Neural cell (in vitro differentiated cells): ENCODE results near the gene CDIP1.

ENCODE experiments used
- EP300 ChIP-seq: fragments of 450-650 bp; conservative IDR thresholded peaks from 2 replicates; pipeline ENCODE4 v1.6.1; 2014; ENCODE audit warnings: antibody characterized with exemption, mild to moderate bottlenecking, moderate library complexity; ENCODE audit not compliant: poor library complexity, severe bottlenecking
- EZH2 ChIP-seq: fragments of 200-600, 300-800 bp; shearing (Covaris generic), sonication (generic); IDR thresholded peaks from 2 replicates; pipeline ENCODE4 v1.6.1; 2014; ENCODE audit warnings: antibody characterized with exemption, low read length, borderline replicate concordance, mild to moderate bottlenecking; ENCODE audit not compliant: insufficient read depth, poor library complexity, severe bottlenecking
- POLR2AphosphoS5 ChIP-seq: IDR thresholded peaks from 2 replicates; pipeline ENCODE4 v1.6.1; 2012
- RAD21 ChIP-seq: fragments of 450-650 bp; conservative IDR thresholded peaks from 2 replicates; pipeline ENCODE4 v1.6.1; 2014; ENCODE audit warnings: antibody characterized with exemption, mild to moderate bottlenecking, moderate library complexity
- SMC3 ChIP-seq: fragments of 450-650 bp; conservative IDR thresholded peaks from 2 replicates; pipeline ENCODE4 v1.6.1; 2014; ENCODE audit warnings: antibody characterized with exemption, mild to moderate bottlenecking, moderate library complexity; ENCODE audit not compliant: poor library complexity
- TAF1 ChIP-seq: IDR thresholded peaks from 2 replicates; pipeline ENCODE4 v1.6.1; 2012; ENCODE audit warnings: low read depth
- TF ChIP-seq, protein P1 (sequence below): fragments of 450-650 bp; IDR thresholded peaks from 2 replicates; pipeline ENCODE4 v1.5.1; 2014; ENCODE audit warnings: antibody characterized with exemption, mild to moderate bottlenecking, moderate library complexity; ENCODE audit not compliant: poor library complexity, severe bottlenecking
- TF ChIP-seq, protein P2 (sequence below): IDR thresholded peaks from 2 replicates; pipeline ENCODE4 v1.6.1; 2012; ENCODE audit warnings: borderline replicate concordance

DNA sequence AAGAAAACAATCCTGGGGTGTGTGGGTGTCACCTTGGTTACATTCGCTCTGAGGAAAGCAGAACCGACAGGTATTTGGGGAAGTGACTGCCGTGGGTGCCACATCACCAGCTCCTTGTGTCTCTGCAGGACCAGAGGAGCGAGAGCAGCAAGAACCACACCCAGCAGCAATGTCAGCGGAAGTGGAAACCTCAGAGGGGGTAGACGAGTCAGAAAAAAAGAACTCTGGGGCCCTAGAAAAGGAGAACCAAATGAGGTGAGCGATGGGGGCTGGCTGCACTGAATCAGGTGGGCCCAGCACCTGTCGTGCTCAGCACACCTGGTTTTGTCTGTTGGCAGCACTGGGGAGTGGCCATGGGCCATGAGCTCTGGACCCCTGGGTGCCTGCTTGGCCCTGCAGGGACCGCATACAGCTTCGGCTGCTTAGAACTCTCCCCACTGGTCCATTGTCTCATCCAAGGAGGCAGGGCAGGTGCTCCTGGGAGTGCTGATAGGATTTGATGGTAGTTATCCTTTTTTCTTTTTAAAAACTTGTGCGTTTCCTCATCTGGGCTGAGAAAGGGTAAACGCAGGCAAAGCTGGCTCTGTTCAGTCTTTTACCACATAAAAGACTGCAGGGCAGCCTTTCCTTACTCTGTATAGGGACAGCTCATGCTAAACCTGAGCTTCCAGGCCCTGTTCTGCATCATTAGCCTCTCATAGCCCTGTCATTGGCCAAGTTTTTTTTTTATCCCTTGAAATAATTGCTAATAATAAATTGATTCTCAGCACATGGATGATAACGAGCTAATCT lies 33.0 kb downstream of the CDIP1 start:
- TF ChIP-seq, protein P1, sequence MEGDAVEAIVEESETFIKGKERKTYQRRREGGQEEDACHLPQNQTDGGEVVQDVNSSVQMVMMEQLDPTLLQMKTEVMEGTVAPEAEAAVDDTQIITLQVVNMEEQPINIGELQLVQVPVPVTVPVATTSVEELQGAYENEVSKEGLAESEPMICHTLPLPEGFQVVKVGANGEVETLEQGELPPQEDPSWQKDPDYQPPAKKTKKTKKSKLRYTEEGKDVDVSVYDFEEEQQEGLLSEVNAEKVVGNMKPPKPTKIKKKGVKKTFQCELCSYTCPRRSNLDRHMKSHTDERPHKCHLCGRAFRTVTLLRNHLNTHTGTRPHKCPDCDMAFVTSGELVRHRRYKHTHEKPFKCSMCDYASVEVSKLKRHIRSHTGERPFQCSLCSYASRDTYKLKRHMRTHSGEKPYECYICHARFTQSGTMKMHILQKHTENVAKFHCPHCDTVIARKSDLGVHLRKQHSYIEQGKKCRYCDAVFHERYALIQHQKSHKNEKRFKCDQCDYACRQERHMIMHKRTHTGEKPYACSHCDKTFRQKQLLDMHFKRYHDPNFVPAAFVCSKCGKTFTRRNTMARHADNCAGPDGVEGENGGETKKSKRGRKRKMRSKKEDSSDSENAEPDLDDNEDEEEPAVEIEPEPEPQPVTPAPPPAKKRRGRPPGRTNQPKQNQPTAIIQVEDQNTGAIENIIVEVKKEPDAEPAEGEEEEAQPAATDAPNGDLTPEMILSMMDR: no peak
- TF ChIP-seq SMC3: no peak
- TF ChIP-seq POLR2AphosphoS5: no peak
- no peak for TF ChIP-seq TAF1
- no peak for TF ChIP-seq EZH2
- TF ChIP-seq, protein P2, sequence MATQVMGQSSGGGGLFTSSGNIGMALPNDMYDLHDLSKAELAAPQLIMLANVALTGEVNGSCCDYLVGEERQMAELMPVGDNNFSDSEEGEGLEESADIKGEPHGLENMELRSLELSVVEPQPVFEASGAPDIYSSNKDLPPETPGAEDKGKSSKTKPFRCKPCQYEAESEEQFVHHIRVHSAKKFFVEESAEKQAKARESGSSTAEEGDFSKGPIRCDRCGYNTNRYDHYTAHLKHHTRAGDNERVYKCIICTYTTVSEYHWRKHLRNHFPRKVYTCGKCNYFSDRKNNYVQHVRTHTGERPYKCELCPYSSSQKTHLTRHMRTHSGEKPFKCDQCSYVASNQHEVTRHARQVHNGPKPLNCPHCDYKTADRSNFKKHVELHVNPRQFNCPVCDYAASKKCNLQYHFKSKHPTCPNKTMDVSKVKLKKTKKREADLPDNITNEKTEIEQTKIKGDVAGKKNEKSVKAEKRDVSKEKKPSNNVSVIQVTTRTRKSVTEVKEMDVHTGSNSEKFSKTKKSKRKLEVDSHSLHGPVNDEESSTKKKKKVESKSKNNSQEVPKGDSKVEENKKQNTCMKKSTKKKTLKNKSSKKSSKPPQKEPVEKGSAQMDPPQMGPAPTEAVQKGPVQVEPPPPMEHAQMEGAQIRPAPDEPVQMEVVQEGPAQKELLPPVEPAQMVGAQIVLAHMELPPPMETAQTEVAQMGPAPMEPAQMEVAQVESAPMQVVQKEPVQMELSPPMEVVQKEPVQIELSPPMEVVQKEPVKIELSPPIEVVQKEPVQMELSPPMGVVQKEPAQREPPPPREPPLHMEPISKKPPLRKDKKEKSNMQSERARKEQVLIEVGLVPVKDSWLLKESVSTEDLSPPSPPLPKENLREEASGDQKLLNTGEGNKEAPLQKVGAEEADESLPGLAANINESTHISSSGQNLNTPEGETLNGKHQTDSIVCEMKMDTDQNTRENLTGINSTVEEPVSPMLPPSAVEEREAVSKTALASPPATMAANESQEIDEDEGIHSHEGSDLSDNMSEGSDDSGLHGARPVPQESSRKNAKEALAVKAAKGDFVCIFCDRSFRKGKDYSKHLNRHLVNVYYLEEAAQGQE: no peak
- no peak for TF ChIP-seq EP300
- TF ChIP-seq RAD21: no peak
